Fibroblast of skin of right biceps (primary cell): ENCODE results near the gene KPRP.

Experiments
- DNase-seq: peaks from one replicate; pipeline ENCODE4 v3.0.0-alpha.2; 2013

KPRP gene

DNA sequence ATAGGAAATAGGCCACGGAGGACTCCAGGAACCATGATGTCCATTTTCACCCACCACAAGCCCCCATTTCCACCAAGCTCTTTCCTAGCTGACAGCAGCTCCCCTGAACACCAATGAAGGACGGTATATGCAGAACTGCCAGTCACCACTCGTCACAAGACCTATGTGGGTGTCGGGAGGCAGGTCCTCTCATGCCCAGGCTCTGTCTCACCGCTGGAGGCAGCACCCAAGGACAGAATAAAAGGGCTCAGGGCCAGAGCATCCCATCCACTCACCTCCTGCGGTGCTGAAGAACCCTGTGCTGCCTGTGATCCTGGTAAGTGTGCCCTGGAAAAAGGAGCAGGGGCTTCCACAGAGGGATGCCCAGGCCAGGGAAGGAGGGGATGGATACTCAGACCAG is 17.1 kb downstream of the KPRP start, which contains the start of gene LCE1F:
Gene LCE1F (plus strand): TSS at position 266 of the 400 bp plus-strand sequence. CDS start 1,232 bp downstream, outside the sequence.
- no peak for DNase-seq

DNA sequence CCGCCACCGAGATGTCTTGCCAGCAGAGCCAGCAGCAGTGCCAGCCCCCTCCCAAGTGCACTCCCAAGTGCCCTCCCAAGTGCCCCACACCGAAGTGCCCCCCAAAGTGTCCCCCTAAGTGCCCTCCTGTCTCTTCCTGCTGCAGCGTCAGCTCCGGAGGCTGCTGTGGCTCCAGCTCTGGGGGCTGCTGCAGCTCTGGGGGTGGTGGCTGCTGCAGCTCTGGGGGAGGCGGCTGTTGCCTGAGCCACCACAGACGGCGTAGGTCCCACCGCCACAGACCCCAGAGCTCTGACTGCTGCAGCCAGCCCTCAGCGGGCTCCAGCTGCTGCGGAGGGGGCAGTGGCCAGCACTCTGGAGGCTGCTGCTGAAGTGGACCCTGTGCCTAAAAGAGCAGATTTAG is 18.5 kb downstream of the KPRP start:
- no peak for DNase-seq

- DNase-seq: no peak
Observed at GRCh38 chr1:152777510-152778137, 19.8 kb downstream of the KPRP start.

DNA sequence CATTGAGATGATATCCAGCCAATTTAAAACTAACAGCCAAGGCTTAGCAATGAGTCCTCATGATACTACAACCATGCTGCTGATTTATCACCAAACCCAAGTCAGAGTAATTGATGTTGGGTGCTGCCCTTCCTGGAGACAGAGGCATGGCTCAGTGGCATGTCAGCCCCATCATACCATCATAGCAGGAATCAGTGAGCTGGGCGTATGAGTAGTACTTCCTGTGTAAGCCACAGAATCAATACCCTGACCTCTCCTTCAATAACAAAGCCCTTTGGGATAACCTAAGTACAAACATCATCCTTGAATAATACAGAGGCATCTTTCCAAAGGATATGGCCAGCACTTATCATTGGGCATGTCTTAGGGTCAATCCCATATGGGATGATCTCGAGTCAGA is 25.3 kb downstream of the KPRP start:
- DNase-seq: no peak

DNA sequence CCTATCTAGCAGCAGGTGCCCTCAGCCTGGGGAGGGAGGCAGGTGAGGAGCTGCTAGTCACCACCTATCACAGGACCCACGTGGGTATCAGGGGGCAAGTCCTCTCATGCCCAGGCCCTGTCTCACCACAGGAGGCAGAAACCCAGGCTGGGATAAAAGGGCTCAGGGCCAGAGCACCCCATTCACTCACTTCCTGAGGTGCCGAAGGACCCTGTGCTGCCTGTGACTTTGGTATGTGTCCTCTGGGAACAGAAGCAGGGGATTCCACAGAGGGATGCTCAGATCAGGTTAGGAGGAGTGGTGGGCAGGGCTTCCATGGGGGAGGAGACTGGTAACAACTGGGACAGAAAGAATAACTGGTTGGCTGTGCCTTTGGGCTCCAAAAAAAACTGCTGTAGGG is 28.3 kb downstream of the KPRP start, which contains the start of gene LCE1E:
Gene LCE1E (plus strand): TSS at position 181 of the 400 bp plus-strand sequence. CDS start 1,043 bp downstream, outside the sequence.
- DNase-seq: no peak

DNA sequence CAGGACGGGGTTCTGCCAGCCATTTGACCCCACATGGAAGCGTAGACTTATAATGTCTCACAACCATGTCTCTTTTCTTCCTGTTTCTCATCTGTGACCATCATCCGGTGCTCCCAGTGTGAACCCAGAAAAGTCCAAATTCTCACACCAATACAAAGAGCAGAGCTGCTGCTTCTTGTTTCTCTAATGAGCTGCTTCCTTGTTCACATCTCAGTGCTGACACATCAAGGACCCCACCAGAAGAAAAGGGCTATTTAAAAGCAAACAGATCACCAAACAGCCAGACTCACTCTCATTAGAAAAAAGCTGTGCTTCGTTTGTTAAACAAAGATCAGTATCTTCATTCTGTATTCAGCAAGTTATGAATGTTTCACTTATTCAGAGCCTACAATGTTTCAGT is 37.9 kb downstream of the KPRP start:
- DNase-seq: no peak

- no peak for DNase-seq
Observed at GRCh38 chr1:152796421-152796820, 38.6 kb downstream of the KPRP start, which contains the start of gene LCE1D. LCE1D (plus strand) TSS chr1:152796721; CDS start chr1:152797795, 1,074 bp downstream.

DNA sequence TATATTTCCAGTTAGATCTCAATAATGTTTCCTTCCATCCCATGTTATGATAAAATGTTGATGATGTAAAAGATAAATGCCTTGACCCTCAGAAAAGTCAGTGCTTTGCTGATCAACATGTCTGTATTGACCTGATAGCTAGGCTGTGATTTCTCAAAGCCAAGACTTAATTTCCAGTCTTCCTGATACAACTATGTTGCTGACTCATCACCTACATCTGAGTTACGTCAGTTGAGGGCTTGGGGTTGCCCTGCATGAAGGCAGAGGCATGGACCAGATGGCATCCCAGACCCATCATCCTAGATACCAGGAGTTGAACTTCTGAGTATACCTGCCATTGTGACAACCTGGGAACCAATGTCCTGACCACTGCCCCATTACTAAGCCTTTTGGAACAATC is 43.5 kb downstream of the KPRP start:
- no peak for DNase-seq

DNA sequence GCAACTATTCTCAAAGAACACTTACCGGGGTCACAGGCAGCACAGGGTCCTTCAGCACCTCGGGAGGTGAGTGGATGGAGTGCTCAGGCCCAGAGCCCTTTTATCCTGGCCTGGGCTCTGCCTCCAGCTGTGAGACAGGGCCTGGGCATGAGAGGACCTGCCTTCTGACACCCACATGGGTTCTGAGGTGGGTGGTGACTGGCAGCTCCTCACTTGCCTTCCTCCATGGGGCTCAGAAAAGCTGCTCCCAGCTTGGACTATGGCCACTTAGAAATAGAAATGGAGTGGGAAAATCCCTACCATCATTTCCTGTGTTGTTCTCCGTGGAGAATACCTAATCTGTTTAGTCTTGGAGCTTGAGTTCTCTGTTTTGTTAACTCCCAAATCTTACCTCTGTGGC is 48.8 kb downstream of the KPRP start, which contains the start of gene LCE1C:
Gene LCE1C (minus strand): TSS at position 76 of the 400 bp plus-strand sequence. CDS start 1,173 bp downstream, outside the sequence.
- DNase-seq: no peak

- DNase-seq: no peak
Observed at GRCh38 chr1:152811050-152811449, 53.2 kb downstream of the KPRP start.
